Dedifferentiated amniotic fluid mesenchymal stem cell (primary cell): Measurements from ENCODE around the gene MATK.

Experiments
- DNase-seq: peaks from one replicate; pipeline ENCODE4 v3.0.0-alpha.2; 2016; ENCODE audit errors: extremely low spot score

Gene MATK

GRCh38 chr19:3751236-3751635 lies 34.9 kb downstream of the MATK start:
- DNase-seq, result no peak

GRCh38 chr19:3750211-3750610 lies 36.0 kb downstream of the MATK start:
- no peak for DNase-seq

- DNase-seq, result no peak
These were observed 37.2 kb downstream of the MATK start for GRCh38 chr19:3748965-3749364.

- no peak for DNase-seq
These were observed 39.7 kb downstream of the MATK start for GRCh38 chr19:3746371-3747056.

- no peak for DNase-seq
These were observed 40.7 kb downstream of the MATK start for GRCh38 chr19:3745363-3746045.

- DNase-seq, result no peak
These were observed 42.7 kb downstream of the MATK start for GRCh38 chr19:3743486-3743885.

- DNase-seq, result no peak
These were observed 45.8 kb downstream of the MATK start for GRCh38 chr19:3740431-3740830.

GRCh38 chr19:3738477-3739220 lies 47.5 kb downstream of the MATK start:
- no peak for DNase-seq

- DNase-seq, result no peak
These were observed 48.5 kb downstream of the MATK start for GRCh38 chr19:3737487-3738205.

GRCh38 chr19:3736106-3736724 lies 50.0 kb downstream of the MATK start:
- DNase-seq, result no peak

- no peak for DNase-seq
These were observed 51.9 kb downstream of the MATK start for GRCh38 chr19:3734310-3734600.

GRCh38 chr19:3733549-3734309 lies 52.5 kb downstream of the MATK start:
- no peak for DNase-seq

GRCh38 chr19:3732108-3732507 lies 54.1 kb downstream of the MATK start:
- no peak for DNase-seq

GRCh38 chr19:3730457-3730958 lies 55.7 kb downstream of the MATK start:
- DNase-seq, result no peak
